Measurements from ENCODE around the gene ATP11A. TPM values are rescaled to one million over a fixed set of nuclear protein-coding genes. Genes with fewer than 3 reads are reported as not detected.

The ATP11A gene
- total RNA-seq, 2 donors from 2014 or later: 122 to 140 TPM

DNA sequence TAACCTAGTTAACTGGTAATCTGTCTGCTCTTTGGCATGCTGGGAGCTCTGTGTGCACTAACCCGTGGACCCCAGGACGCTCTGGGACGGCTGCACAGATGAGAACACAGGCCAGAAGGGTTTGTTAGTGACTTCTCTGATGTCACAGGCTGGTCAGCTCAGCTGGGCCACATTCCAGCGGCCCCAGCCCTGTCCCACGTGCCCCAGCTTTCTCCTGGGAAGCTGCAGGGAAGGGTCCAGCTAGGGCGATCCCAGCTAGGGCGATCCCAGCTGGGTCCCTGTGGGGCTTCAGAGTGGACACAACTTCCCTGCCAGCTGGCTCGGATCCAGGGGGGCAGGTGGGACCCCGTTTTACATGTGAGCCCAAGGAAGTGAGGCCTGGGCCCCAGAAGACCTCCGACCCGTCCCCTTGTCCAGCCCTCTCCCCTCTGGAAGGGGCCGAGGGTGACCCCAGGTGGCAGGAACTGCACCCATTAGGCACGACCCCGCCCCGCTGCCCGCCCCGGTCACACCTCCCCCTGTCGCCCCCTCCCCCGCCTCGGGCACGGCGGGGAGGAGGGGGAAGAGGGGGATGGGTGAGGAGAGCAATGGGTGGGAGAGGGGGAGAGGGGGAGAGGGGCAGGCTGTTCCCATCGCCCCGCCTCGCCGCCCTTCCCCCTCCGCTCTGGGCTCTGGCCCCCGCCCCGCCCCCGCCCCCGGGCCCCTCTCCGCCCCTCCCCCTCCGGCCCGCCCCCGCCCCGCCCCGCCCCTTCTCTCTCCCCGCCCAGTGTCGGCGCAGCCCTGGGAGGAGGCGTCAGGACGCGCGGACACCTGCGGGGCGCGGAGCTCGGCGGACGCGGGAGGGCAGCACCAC, 204.0 kb downstream of the ATP11A start:
- H3K4me3 ChIP-seq (ENCODE audit: low read length): peak overlapping the region; percentile 72
- DNase-seq: peak; percentile 93
- no peaks in the 10 kb centered on the region for H3K9me3 Mint-ChIP-seq
- H3K4me1 ChIP-seq (ENCODE audit: control insufficient read depth, insufficient read depth, low read length): peaks cover 24% of the 10 kb centered on the region
- peak overlapping the region; percentile 80 for H3K9ac ChIP-seq (ENCODE audit: extremely low read depth, low read length, poor library complexity, severe bottlenecking)
- TF ChIP-seq, protein P1, sequence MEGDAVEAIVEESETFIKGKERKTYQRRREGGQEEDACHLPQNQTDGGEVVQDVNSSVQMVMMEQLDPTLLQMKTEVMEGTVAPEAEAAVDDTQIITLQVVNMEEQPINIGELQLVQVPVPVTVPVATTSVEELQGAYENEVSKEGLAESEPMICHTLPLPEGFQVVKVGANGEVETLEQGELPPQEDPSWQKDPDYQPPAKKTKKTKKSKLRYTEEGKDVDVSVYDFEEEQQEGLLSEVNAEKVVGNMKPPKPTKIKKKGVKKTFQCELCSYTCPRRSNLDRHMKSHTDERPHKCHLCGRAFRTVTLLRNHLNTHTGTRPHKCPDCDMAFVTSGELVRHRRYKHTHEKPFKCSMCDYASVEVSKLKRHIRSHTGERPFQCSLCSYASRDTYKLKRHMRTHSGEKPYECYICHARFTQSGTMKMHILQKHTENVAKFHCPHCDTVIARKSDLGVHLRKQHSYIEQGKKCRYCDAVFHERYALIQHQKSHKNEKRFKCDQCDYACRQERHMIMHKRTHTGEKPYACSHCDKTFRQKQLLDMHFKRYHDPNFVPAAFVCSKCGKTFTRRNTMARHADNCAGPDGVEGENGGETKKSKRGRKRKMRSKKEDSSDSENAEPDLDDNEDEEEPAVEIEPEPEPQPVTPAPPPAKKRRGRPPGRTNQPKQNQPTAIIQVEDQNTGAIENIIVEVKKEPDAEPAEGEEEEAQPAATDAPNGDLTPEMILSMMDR (conservative IDR thresholded peaks at IDR 0.05): peak; percentile 39
- peaks cover 5% of the 10 kb centered on the region for H3K36me3 Mint-ChIP-seq (ENCODE audit: low read depth)
- WGBS, 2 experiments (ENCODE audit: insufficient coverage in 1 of 2, insufficient read length in 1 of 2): 6 to 10% methylated on average over 6 to 23 of the region's 51 CpGs
- peak overlapping the region; percentile 82 for H3K27ac ChIP-seq (ENCODE audit: low read depth, low read length)
- no peaks in the 10 kb centered on the region for H3K9me3 ChIP-seq (ENCODE audit: control insufficient read depth, low read length)
- peaks cover 30% of the 10 kb centered on the region for H3K4me1 Mint-ChIP-seq
- H3K27me3 ChIP-seq (ENCODE audit: control insufficient read depth, insufficient read depth, low read length, poor library complexity, severe bottlenecking): no peaks in the 10 kb centered on the region
- no peaks in the 10 kb centered on the region for H3K36me3 ChIP-seq (ENCODE audit: control insufficient read depth, insufficient read depth, low read length)
- peak overlapping the region; percentile 66 for H3K4me3 Mint-ChIP-seq
- peak overlapping the region; percentile 98 for H3K27ac Mint-ChIP-seq
- H3K27me3 Mint-ChIP-seq (ENCODE audit: insufficient read depth): no peaks in the 10 kb centered on the region

DNA sequence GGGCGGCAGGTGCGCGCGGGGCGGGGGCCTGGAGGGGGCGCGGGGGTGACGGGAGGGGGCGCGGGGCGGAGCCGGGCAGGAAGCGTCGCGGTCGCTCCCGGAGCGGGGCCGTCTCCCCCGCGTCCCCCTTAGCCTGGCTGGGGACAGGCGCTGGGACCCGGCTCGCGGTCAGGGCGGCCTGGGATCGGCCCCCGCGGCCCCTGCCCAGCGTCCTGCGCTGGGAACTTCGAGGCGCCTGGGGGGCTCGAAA, 204.5 kb downstream of the ATP11A start:
- Mint-ChIP-seq H3K9me3 (no peaks in the 10 kb centered on the region), H3K27ac (no peak overlapping the region), H3K4me1 (peaks cover 30% of the 10 kb centered on the region), H3K27me3 (ENCODE audit: insufficient read depth) (no peaks in the 10 kb centered on the region), H3K36me3 (ENCODE audit: low read depth) (peaks cover 5% of the 10 kb centered on the region), H3K4me3 (peak overlapping the region; percentile 66)
- H3K4me1 ChIP-seq (ENCODE audit: control insufficient read depth, insufficient read depth, low read length): peaks cover 24% of the 10 kb centered on the region
- no peaks in the 10 kb centered on the region for H3K36me3 ChIP-seq (ENCODE audit: control insufficient read depth, insufficient read depth, low read length)
- DNase-seq: no peak
- peak overlapping the region; percentile 78 for H3K4me3 ChIP-seq (ENCODE audit: low read length)
- TF ChIP-seq, protein P1 (conservative IDR thresholded peaks at IDR 0.05): no peak
- no peaks in the 10 kb centered on the region for H3K9me3 ChIP-seq (ENCODE audit: control insufficient read depth, low read length)
- 0% methylated on average over 34 of the region's 34 CpGs; no CpG with 5 or more reads in 1 of the 2 experiments for WGBS, 2 experiments (ENCODE audit: insufficient coverage in 1 of 2, insufficient read length in 1 of 2)
- H3K9ac ChIP-seq (ENCODE audit: extremely low read depth, low read length, poor library complexity, severe bottlenecking): peak overlapping the region; percentile 38
- no peaks in the 10 kb centered on the region for H3K27me3 ChIP-seq (ENCODE audit: control insufficient read depth, insufficient read depth, low read length, poor library complexity, severe bottlenecking)
- H3K27ac ChIP-seq (ENCODE audit: low read depth, low read length): no peak overlapping the region

DNA sequence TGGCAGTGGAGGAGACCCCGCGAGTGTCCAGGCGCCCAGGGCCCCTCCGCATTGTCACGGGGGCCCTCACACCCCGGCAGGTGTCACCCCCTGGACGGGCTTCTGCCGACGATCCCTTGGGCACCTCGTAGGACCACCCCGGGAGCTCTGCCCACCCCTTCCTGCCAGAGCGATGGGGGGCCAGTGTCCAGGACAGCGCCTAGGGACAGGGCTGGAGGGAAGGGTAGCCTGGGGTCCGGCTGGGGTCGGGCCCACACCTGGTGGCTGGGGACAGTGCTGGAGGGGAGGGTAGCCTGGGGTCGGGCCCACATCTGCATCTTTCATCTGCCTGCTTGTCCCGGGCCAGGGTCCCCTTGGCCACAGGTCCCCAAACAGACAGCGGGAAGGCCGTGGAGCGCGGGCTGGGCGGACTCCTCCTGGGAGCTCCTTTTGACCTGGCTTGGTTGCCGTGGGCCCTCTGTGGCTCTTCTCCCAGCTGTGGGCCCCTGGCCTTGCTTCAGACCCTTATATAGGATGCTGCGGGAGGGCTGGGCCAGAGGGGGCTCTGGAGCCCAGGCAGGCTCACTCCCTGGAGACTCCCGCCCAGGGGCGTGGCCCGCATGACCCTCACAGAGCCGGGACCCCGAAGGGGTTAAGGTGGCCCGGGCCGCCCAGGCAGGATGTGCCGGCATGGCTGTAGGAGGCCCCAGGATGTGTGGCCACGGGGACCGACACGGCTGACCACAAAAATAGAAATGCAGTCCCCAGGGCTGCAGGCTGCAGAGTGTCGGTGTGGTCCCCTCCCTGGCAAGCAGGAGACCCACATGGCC, 205.0 kb downstream of the ATP11A start:
- WGBS, 2 experiments (ENCODE audit: insufficient coverage in 1 of 2, insufficient read length in 1 of 2): 7 to 14% methylated on average over 18 to 36 of the region's 36 CpGs
- H3K4me1 ChIP-seq (ENCODE audit: control insufficient read depth, insufficient read depth, low read length): peaks cover 24% of the 10 kb centered on the region
- Mint-ChIP-seq H3K36me3 (ENCODE audit: low read depth) (peaks cover 5% of the 10 kb centered on the region), H3K9me3 (no peaks in the 10 kb centered on the region), H3K27me3 (ENCODE audit: insufficient read depth) (no peaks in the 10 kb centered on the region), H3K4me1 (peaks cover 30% of the 10 kb centered on the region), H3K4me3 (peak overlapping the region; percentile 66), H3K27ac (peak overlapping the region; percentile 30)
- H3K36me3 ChIP-seq (ENCODE audit: control insufficient read depth, insufficient read depth, low read length): no peaks in the 10 kb centered on the region
- H3K9ac ChIP-seq (ENCODE audit: extremely low read depth, low read length, poor library complexity, severe bottlenecking): peak overlapping the region; percentile 38
- no peaks in the 10 kb centered on the region for H3K27me3 ChIP-seq (ENCODE audit: control insufficient read depth, insufficient read depth, low read length, poor library complexity, severe bottlenecking)
- no peaks in the 10 kb centered on the region for H3K9me3 ChIP-seq (ENCODE audit: control insufficient read depth, low read length)
- DNase-seq: peak; percentile 87
- H3K27ac ChIP-seq (ENCODE audit: low read depth, low read length): no peak overlapping the region
- TF ChIP-seq, protein P1 (conservative IDR thresholded peaks at IDR 0.05): no peak
- peak overlapping the region; percentile 78 for H3K4me3 ChIP-seq (ENCODE audit: low read length)

All from endodermal cell (in vitro differentiated cells).